Measurements from ENCODE around the gene BCL11A.

BCL11A gene

GRCh38 chr2:60409531-60409871 lies 144.0 kb downstream of the BCL11A start:
- ATAC-seq (ENCODE audit: low read depth): no peak
- Mint-ChIP-seq H3K9me3 (no peaks in the 10 kb centered on the region), H3K36me3 (no peaks in the 10 kb centered on the region), H3K27ac (peak overlapping the region; percentile 72), H3K4me3 (no peak overlapping the region), H3K27me3 (no peaks in the 10 kb centered on the region), H3K4me1 (peaks cover 58% of the 10 kb centered on the region)
- DNase-seq (ENCODE audit: low spot score in 2 of 2): no peak

GRCh38 chr2:60408811-60409530 lies 144.5 kb downstream of the BCL11A start:
- Mint-ChIP-seq H3K4me1 (peaks cover 57% of the 10 kb centered on the region), H3K9me3 (no peaks in the 10 kb centered on the region), H3K36me3 (no peaks in the 10 kb centered on the region), H3K4me3 (no peak overlapping the region), H3K27ac (peak overlapping the region; percentile 72), H3K27me3 (no peaks in the 10 kb centered on the region)
- ATAC-seq (ENCODE audit: low read depth) (no peak), DNase-seq (ENCODE audit: low spot score in 2 of 2) (no peak)

GRCh38 chr2:60408207-60408606 lies 145.2 kb downstream of the BCL11A start:
- no peaks in the 10 kb centered on the region for H3K36me3 Mint-ChIP-seq
- no peak for DNase-seq (ENCODE audit: low spot score in 2 of 2)
- peaks cover 54% of the 10 kb centered on the region for H3K4me1 Mint-ChIP-seq
- no peak overlapping the region for H3K27ac Mint-ChIP-seq
- no peaks in the 10 kb centered on the region for H3K27me3 Mint-ChIP-seq
- no peak overlapping the region for H3K4me3 Mint-ChIP-seq
- no peak for ATAC-seq (ENCODE audit: low read depth)
- H3K9me3 Mint-ChIP-seq: no peaks in the 10 kb centered on the region

GRCh38 chr2:60407398-60407797 lies 146.1 kb downstream of the BCL11A start:
- no peaks in the 10 kb centered on the region for H3K36me3 Mint-ChIP-seq
- ATAC-seq (ENCODE audit: low read depth) (no peak), DNase-seq (ENCODE audit: low spot score in 2 of 2) (no peak)
- H3K9me3 Mint-ChIP-seq: no peaks in the 10 kb centered on the region
- no peak overlapping the region for H3K4me3 Mint-ChIP-seq
- no peaks in the 10 kb centered on the region for H3K27me3 Mint-ChIP-seq
- peaks cover 48% of the 10 kb centered on the region for H3K4me1 Mint-ChIP-seq
- peak overlapping the region; percentile 62 for H3K27ac Mint-ChIP-seq

- Mint-ChIP-seq H3K27me3 (no peaks in the 10 kb centered on the region), H3K4me1 (peaks cover 43% of the 10 kb centered on the region), H3K36me3 (no peaks in the 10 kb centered on the region), H3K9me3 (no peaks in the 10 kb centered on the region), H3K27ac (peak overlapping the region; percentile 62), H3K4me3 (no peak overlapping the region)
- no peak for ATAC-seq (ENCODE audit: low read depth)
- no peak for DNase-seq (ENCODE audit: low spot score in 2 of 2)
Measured at GRCh38 chr2:60406192-60406591, 147.3 kb downstream of the BCL11A start.

- H3K36me3 Mint-ChIP-seq: no peaks in the 10 kb centered on the region
- no peak overlapping the region for H3K4me3 Mint-ChIP-seq
- H3K9me3 Mint-ChIP-seq: no peaks in the 10 kb centered on the region
- DNase-seq (ENCODE audit: low spot score in 2 of 2) (no peak), ATAC-seq (ENCODE audit: low read depth) (no peak)
- peaks cover 48% of the 10 kb centered on the region for H3K4me1 Mint-ChIP-seq
- H3K27me3 Mint-ChIP-seq: no peaks in the 10 kb centered on the region
- no peak overlapping the region for H3K27ac Mint-ChIP-seq
Measured at GRCh38 chr2:60405271-60405919, 148.1 kb downstream of the BCL11A start.
